HG03135 (cell line): ENCODE data around the gene OR52N4.
"Not testable (repeated sequence)": the region's sequence is repeated elsewhere in the genome, so short reads cannot be mapped to it uniquely, and the experiment has no call there.

Experiments used
- ATAC-seq: cut with Tn5 transposase; IDR thresholded peaks from one replicate; pipeline ENCODE4 v1.9.1; 2021; ENCODE audit warnings: mild to moderate bottlenecking, moderate library complexity; ENCODE audit not compliant: unreplicated experiment

Gene OR52N4

GRCh38 chr11:5753943-5754342, at the start of gene OR52N4:
Gene OR52N4, plus strand, starts transcription at chr11:5754243. Its CDS starts 498 bp downstream, at chr11:5754741.
- ATAC-seq = no peak

- ATAC-seq = no peak
Observed at GRCh38 chr11:5705688-5706087, 48.4 kb upstream of the OR52N4 start.

- no peak for ATAC-seq
Observed at GRCh38 chr11:5712507-5712906, 41.5 kb upstream of the OR52N4 start.

- ATAC-seq = no peak
Observed at GRCh38 chr11:5713695-5714094, 40.3 kb upstream of the OR52N4 start.

GRCh38 chr11:5716518-5716917, 37.5 kb upstream of the OR52N4 start:
- ATAC-seq = not testable (repeated sequence)

- no peak for ATAC-seq
Observed at GRCh38 chr11:5719703-5720495, 34.1 kb upstream of the OR52N4 start.

- ATAC-seq = no peak
Observed at GRCh38 chr11:5722622-5723021, 31.4 kb upstream of the OR52N4 start.

- ATAC-seq = no peak
Observed at GRCh38 chr11:5726351-5726750, 27.7 kb upstream of the OR52N4 start.

GRCh38 chr11:5727691-5728090, 26.4 kb upstream of the OR52N4 start:
- ATAC-seq = no peak

GRCh38 chr11:5736396-5736795, 17.6 kb upstream of the OR52N4 start, which contains the start of gene OR56B1:
Gene OR56B1, plus strand, starts transcription at chr11:5736448. Its CDS starts 69 bp downstream, at chr11:5736517.
- no peak for ATAC-seq

- no peak for ATAC-seq
Observed at GRCh38 chr11:5737091-5737490, 17.0 kb upstream of the OR52N4 start.

GRCh38 chr11:5737670-5738392, 16.2 kb upstream of the OR52N4 start:
- no peak for ATAC-seq

GRCh38 chr11:5738431-5738830, 15.6 kb upstream of the OR52N4 start:
- no peak for ATAC-seq

- no peak for ATAC-seq
Observed at GRCh38 chr11:5746614-5747013, 7.4 kb upstream of the OR52N4 start.

- ATAC-seq = no peak
Observed at GRCh38 chr11:5749836-5750235, 4.2 kb upstream of the OR52N4 start.

- no peak for ATAC-seq
Observed at GRCh38 chr11:5767056-5767455, 13.0 kb downstream of the OR52N4 start.

- ATAC-seq = no peak
Observed at GRCh38 chr11:5783255-5783654, 29.2 kb downstream of the OR52N4 start, which contains the start of gene OR52N5. Gene OR52N5, minus strand, starts transcription at chr11:5783355. Its CDS starts 4,721 bp downstream, at chr11:5778634.

- ATAC-seq = no peak
Observed at GRCh38 chr11:5791165-5791564, 37.1 kb downstream of the OR52N4 start, which contains the start of gene OR52N1. Gene OR52N1, minus strand, starts transcription at chr11:5791265. Its CDS starts 2,449 bp downstream, at chr11:5788816.

- ATAC-seq = no peak
Observed at GRCh38 chr11:5796541-5796940, 42.5 kb downstream of the OR52N4 start.

GRCh38 chr11:5803982-5804381, 49.9 kb downstream of the OR52N4 start:
- ATAC-seq = no peak
